ENCODE measurements around the gene WIPF2. TPM values are rescaled to one million over a fixed set of nuclear protein-coding genes. Genes with fewer than 3 reads are reported as not detected.
A peak's percentile ranks its signal among the peaks of the same experiment; 100 is the strongest.
"Not testable (repeated sequence)": the region's sequence is repeated elsewhere in the genome, so short reads cannot be mapped to it uniquely, and the experiment has no call there.

Gene WIPF2
- total RNA-seq, 2 experiments from 2014 or later = 22.0 to 27.4 TPM

DNA sequence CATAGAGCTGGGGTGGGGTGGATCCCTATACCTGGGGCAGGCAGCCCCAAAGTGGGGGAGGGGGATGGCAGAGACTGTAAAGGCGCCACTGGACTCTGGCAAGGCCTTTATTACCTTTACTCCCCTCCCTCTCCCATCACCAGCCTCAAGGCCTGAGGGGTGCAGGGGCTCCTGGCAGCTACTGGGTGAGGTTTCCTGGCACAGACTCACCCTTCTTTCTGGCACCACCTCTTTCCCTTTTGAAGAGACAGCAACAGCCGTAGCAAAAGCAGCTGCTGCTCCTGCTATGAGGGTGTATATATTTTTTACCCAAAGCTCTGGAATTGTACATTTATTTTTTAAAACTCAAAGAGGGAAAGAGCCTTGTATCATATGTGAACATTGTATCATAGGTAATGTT lies 24.3 kb upstream of the WIPF2 start:
- DNase-seq = no peak
- Mint-ChIP-seq H3K4me1 (ENCODE audit: low read depth) (peaks cover 31% of the 10 kb centered on the region), H3K27me3 (ENCODE audit: low read depth) (peaks cover 5% of the 10 kb centered on the region), H3K27ac (no peak overlapping the region), H3K4me3 (no peak overlapping the region), H3K9me3 (ENCODE audit: insufficient read depth) (no peaks in the 10 kb centered on the region), H3K36me3 (ENCODE audit: low read depth) (no peaks in the 10 kb centered on the region)
- no peak for ATAC-seq
- CTCF ChIA-PET = interaction anchor here (1.0 to 6.0 kb wide), 4 partner anchors 9 to 82 kb away, joined by 4 to 39 read pairs (median 5); partner anchors contain the start of gene WIPF2
- POLR2A ChIA-PET = interaction anchor here (0.5 to 1.5 kb wide), 6 partner anchors 11 to 276 kb away, joined by 3 to 6 read pairs (median 3); no protein-coding TSS in a partner anchor

DNA sequence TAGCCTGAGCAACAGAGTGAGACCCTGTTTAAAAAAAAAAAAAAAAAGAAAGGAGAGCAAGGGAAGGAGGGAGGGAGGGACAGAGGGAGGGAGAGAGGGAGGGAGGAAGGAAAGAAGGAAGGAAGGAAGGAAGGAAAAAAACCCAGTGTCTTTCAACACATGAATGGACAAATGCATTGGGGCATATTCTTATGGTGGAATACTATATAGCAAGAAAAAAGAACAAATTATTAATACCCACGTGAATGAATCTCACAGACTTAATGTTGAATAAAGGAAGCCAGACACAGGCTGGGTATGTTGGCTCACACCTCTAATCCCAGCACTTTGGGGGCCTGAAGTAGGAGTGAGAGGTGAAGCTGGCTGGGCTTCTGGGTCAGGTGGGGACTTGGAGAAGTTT lies 21.6 kb upstream of the WIPF2 start:
- Mint-ChIP-seq H3K36me3 (ENCODE audit: low read depth) (no peaks in the 10 kb centered on the region), H3K9me3 (ENCODE audit: insufficient read depth) (no peaks in the 10 kb centered on the region), H3K27me3 (ENCODE audit: low read depth) (no peaks in the 10 kb centered on the region), H3K27ac (no peak overlapping the region), H3K4me3 (no peak overlapping the region), H3K4me1 (ENCODE audit: low read depth) (peaks cover 21% of the 10 kb centered on the region)
- ChIA-PET POLR2A (interaction anchor here (0.9 to 3.1 kb wide), 3 partner anchors 20 to 90 kb away, joined by 3 to 11 read pairs (median 4); partner anchors contain the start of genes CDC6 and WIPF2), CTCF (interaction anchor here (0.8 to 7.9 kb wide), 7 partner anchors 11 to 184 kb away, joined by 3 to 100 read pairs (median 4); partner anchors contain the start of genes CDC6 and WIPF2)
- ATAC-seq (no peak), DNase-seq (no peak)

DNA sequence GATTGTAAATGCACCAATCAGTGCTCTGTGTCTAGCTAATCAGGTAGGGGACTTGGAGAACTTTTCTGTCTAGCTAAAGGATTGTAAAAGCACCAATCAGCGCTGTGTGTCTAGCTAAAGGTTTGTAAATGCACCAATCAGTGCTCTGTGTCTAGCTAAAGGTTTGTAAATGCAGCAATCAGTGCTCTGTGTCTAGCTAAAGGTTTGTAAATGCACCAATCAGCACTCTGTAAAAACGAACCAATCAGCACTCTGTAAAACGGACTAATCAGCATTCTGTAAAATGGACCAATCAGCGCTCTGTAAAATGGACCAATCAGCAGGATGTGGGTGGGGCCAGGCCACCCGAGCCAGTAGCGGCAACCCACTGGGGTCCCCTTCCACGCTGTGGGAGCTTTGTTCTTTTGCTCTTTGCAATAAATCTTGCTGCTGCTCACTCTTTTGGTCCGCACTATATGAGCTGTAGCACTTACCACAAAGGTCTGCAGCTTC lies 21.1 kb upstream of the WIPF2 start:
- H3K27me3 Mint-ChIP-seq (ENCODE audit: low read depth); H3K27ac Mint-ChIP-seq; H3K36me3 Mint-ChIP-seq (ENCODE audit: low read depth); H3K9me3 Mint-ChIP-seq (ENCODE audit: insufficient read depth): not testable (repeated sequence)
- peaks cover 21% of the 10 kb centered on the region for H3K4me1 Mint-ChIP-seq (ENCODE audit: low read depth)
- POLR2A ChIA-PET = interaction anchor here (0.9 to 3.1 kb wide), 4 partner anchors 20 to 90 kb away, joined by 3 to 11 read pairs (median 4); partner anchors contain the start of genes CDC6 and WIPF2
- CTCF ChIA-PET = interaction anchor here (0.8 to 7.9 kb wide), 9 partner anchors 11 to 185 kb away, joined by 3 to 100 read pairs (median 4); partner anchors contain the start of genes CDC6 and WIPF2
- ATAC-seq (peak; percentile 66), DNase-seq (peak; percentile 59)
- peak overlapping the region; percentile 58 for H3K4me3 Mint-ChIP-seq

DNA sequence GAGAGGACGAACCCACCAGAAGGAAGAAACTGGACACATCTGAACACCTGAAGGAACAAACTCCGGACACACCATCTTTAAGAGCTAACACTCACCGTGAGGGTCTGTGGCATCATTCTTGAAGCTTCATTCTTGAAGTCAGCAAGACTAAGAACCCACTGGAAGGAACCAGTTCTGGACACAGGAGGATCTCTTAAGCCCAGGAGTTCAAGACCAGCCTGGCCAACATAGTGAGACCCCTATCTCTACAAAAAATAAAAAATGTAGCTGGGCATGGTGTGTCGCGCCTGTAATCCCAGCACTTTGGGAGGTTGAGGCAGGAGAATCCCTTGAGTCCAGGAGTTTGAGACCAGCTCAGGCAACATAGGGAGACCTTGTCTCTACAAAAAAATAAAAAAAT lies 20.5 kb upstream of the WIPF2 start:
- no peak for ATAC-seq

DNA sequence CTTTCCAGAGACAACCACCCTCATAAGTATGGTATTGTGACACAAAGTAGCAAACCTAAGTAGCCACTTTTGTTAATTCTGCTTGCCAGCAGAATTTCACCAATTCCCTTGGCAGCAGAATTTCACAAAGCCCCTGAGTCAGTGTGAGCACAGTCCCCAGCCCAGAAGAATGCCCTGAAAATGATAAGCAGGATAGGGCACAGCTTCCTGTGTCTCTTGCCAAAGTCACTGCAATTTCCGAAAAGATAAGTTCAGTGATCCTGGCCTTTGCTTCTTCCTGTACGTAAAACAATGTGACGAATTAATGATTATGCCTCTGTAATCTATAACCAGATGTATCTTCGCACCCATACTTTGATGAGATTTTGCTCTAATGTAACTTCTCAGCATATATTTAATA lies 16.0 kb upstream of the WIPF2 start:
- Mint-ChIP-seq H3K9me3 (ENCODE audit: insufficient read depth) (no peaks in the 10 kb centered on the region), H3K36me3 (ENCODE audit: low read depth) (no peaks in the 10 kb centered on the region), H3K27ac (no peak overlapping the region), H3K27me3 (ENCODE audit: low read depth) (peaks cover 4% of the 10 kb centered on the region), H3K4me3 (no peak overlapping the region), H3K4me1 (ENCODE audit: low read depth) (peaks cover 9% of the 10 kb centered on the region)
- no peak for DNase-seq
- CTCF ChIA-PET = interaction anchor here (1.0 to 7.9 kb wide), 11 partner anchors 11 to 190 kb away, joined by 3 to 100 read pairs (median 6); partner anchors contain the start of genes CDC6 and WIPF2
- POLR2A ChIA-PET = interaction anchor here (0.6 to 1.0 kb wide), 2 partner anchors 15 to 51 kb away, joined by 3 read pairs; no protein-coding TSS in a partner anchor
- ATAC-seq = no peak

More for the DNA sequence above, 20.5 kb upstream of the WIPF2 start:
- ChIA-PET POLR2A (interaction anchor here (0.9 to 3.1 kb wide), 4 partner anchors 19 to 89 kb away, joined by 3 to 11 read pairs (median 4); partner anchors contain the start of genes CDC6 and WIPF2), CTCF (interaction anchor here (0.9 to 7.9 kb wide), 10 partner anchors 9 to 185 kb away, joined by 3 to 100 read pairs (median 4); partner anchors contain the start of genes CDC6 and WIPF2)
- Mint-ChIP-seq H3K36me3 (ENCODE audit: low read depth) (no peaks in the 10 kb centered on the region), H3K4me3 (peak overlapping the region; percentile 58), H3K27ac (no peak overlapping the region), H3K9me3 (ENCODE audit: insufficient read depth) (no peaks in the 10 kb centered on the region), H3K4me1 (ENCODE audit: low read depth) (peaks cover 21% of the 10 kb centered on the region), H3K27me3 (ENCODE audit: low read depth) (peaks cover 2% of the 10 kb centered on the region)
- no peak for DNase-seq

DNA sequence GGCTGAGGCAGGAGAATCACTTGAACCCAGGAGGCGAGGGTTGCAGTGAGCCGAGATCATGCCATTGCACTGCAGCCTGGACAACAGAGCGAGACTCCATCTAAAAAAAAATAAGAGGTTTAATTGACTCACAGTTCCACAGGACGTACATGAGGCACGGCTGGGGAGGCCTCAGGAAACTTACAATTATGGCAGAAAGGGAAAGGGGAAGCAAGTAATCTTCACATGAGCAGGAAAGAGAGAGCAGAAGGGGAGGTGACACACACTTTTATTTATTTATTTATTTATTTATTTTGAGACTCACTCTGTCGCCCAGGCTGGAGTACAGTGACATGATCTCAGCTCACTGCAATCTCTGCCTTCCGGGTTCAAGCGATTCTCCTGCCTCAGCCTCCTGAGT lies 12.9 kb upstream of the WIPF2 start:
- POLR2A ChIA-PET; H3K27me3 Mint-ChIP-seq (ENCODE audit: low read depth); ATAC-seq; H3K4me3 Mint-ChIP-seq; H3K4me1 Mint-ChIP-seq (ENCODE audit: low read depth); H3K27ac Mint-ChIP-seq; H3K36me3 Mint-ChIP-seq (ENCODE audit: low read depth); H3K9me3 Mint-ChIP-seq (ENCODE audit: insufficient read depth); DNase-seq: not testable (repeated sequence)
- CTCF ChIA-PET = interaction anchor here (5.3 kb wide), 1 partner anchor 14 kb away, joined by 39 read pairs; no protein-coding TSS in a partner anchor

DNA sequence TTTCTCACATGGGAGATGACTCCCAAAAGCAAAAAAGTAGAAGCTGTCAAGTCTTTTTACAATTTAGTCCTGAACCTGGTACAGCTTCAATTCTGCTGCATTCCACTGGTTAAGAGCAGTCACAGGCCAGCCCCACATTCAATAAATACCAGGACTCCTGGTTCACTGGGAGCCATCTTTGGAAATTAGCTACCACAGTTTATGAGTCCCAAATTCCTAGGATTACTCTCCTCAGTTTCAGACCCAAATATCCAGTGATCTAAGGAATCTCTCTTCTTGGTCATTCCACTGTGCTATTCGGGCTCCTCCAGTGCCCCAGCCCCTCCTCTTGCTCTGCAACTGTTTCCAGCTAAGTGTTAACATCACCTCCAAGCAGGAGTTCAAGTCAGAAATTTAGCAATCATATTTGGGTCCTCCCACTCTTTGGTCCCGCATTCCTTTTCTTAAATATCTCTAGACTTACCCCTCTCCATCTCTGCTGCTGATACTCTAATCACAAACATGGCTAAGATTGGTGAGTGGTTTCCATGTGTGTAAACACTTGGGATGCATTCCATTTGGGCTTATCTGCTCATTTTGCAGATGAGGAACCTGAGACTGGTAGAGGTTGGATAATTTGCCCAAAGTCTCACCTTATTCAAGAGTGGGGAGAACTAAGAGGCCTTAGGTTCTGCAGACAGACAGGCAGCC lies 9.6 kb upstream of the WIPF2 start:
- ChIA-PET CTCF (interaction anchor here (1.0 to 1.8 kb wide), 5 partner anchors 8 to 96 kb away, joined by 3 to 10 read pairs (median 6); partner anchors contain the start of gene WIPF2), POLR2A (no interaction called here)
- Mint-ChIP-seq H3K4me1 (ENCODE audit: low read depth) (no peaks in the 10 kb centered on the region), H3K9me3 (ENCODE audit: insufficient read depth) (no peaks in the 10 kb centered on the region), H3K27me3 (ENCODE audit: low read depth) (peaks cover 2% of the 10 kb centered on the region), H3K4me3 (no peak overlapping the region), H3K27ac (no peak overlapping the region), H3K36me3 (ENCODE audit: low read depth) (no peaks in the 10 kb centered on the region)
- no peak for ATAC-seq
- DNase-seq = no peak

DNA sequence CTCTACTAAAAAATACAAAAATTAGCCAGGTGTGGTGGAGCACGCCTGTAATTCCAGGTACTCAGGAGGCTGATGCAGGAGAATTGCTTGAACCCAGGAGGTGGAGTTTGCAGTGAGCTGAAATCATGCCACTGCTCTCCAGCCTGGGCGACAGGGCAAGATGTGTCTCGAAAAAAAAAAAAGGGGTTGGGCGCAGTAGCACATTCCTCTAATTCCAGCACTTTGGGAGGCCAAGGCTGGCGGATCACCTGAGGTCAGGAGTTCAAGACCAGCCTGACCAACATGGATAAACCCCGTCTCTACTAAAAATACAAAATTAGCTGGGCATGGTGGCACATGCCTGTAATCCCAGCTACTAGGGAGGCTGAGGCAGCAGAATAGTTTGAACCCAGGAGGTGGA lies 5.2 kb upstream of the WIPF2 start:
- H3K4me3 Mint-ChIP-seq; DNase-seq; H3K9me3 Mint-ChIP-seq (ENCODE audit: insufficient read depth); H3K27me3 Mint-ChIP-seq (ENCODE audit: low read depth); POLR2A ChIA-PET; H3K36me3 Mint-ChIP-seq (ENCODE audit: low read depth); ATAC-seq; H3K4me1 Mint-ChIP-seq (ENCODE audit: low read depth); CTCF ChIA-PET; H3K27ac Mint-ChIP-seq: not testable (repeated sequence)

DNA sequence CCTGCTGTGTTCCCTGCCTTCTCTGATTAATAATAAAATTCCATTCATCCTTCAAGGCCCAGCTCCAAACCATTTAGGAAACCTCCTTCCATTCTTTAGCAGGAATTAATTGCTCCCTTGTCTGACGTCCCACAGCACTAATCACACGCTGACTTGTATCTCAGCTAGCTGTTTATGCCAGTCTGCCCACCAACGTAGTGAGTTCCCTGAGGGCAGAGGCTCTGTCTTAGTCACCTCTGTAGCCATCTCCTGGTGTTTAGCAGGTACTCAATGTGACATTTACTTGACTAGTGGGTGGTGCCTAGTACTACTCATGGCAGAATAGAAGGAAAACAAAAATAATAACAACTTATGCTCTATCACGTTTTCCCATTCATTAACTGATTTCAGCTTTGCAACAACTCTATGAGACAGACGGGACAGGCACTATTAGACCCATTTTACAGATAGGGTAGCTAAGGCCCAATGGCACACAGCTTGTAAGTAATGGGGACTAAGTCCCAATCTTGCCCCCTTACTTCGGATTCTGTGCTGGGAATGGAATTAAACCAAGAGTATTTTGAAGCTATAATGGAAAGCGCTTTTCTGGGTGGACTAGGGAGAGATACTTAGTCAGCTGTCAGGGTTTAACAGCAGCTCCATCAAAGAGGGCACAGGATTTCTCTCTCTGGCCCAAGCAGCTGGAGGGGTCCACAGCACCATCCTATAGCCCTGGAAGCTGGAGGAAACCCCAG lies 931 bp upstream of the WIPF2 start:
- H3K36me3 Mint-ChIP-seq (ENCODE audit: low read depth) = peaks cover 3% of the 10 kb centered on the region
- DNase-seq (no peak), ATAC-seq (no peak)
- ChIA-PET CTCF (interaction anchor here (0.6 to 3.5 kb wide), 27 partner anchors 9 to 597 kb away, joined by 3 to 26 read pairs (median 5); partner anchors contain the start of gene CDC6), POLR2A (interaction anchor here (0.7 to 2.1 kb wide), 13 partner anchors 14 to 1471 kb away, joined by 3 to 19 read pairs (median 3); partner anchors contain the start of genes CDC6, EIF1, PSMD3 and RARA)
- peaks cover 22% of the 10 kb centered on the region for H3K4me1 Mint-ChIP-seq (ENCODE audit: low read depth)
- peak overlapping the region; percentile 82 for H3K4me3 Mint-ChIP-seq
- H3K27me3 Mint-ChIP-seq (ENCODE audit: low read depth) = no peaks in the 10 kb centered on the region
- H3K9me3 Mint-ChIP-seq (ENCODE audit: insufficient read depth) = no peaks in the 10 kb centered on the region
- peak overlapping the region; percentile 99 for H3K27ac Mint-ChIP-seq

DNA sequence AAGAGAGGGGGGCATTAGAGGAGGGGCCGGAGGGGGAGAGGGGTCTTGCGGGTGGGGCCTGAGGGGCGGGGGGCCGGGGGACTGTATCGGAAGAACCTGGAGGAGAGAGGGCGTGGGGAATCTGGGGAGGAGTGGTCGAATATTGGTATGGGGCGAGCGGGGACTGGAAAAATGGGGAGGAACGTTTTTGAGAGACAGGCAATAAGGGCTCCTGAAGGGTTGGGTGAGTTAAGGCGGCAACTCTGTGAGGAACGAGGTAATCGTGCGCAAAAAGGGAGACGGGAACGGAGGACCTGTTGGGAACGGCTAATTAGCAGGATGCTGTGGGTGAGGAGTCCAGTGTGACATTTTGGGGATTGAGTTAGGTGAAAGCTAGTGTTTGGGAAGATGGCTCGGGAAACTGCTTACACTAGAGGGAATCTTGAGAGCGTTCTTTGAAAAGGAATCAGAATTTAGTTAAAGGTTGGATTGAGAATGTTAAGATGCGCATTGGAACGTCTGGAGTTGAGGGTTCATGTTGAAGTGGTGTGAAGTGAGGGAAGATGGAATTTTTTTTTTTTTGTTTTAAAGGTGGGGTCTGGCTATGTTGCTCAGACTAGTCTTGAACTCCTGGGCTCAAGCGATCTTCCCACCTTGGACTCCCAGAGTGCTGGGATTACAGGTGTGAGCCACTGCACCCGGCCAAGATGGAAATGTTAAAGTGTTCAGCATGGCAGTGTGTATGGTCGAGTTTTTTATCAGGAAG lies 662 bp downstream of the WIPF2 start:
- no peaks in the 10 kb centered on the region for H3K9me3 Mint-ChIP-seq (ENCODE audit: insufficient read depth)
- DNase-seq = peak; percentile 42
- H3K4me1 Mint-ChIP-seq (ENCODE audit: low read depth) = peaks cover 27% of the 10 kb centered on the region
- CTCF ChIA-PET = interaction anchor here (0.6 to 3.5 kb wide), 19 partner anchors 10 to 181 kb away, joined by 3 to 26 read pairs (median 5); partner anchors contain the start of gene CDC6
- no peaks in the 10 kb centered on the region for H3K27me3 Mint-ChIP-seq (ENCODE audit: low read depth)
- peak overlapping the region; percentile 82 for H3K4me3 Mint-ChIP-seq
- H3K36me3 Mint-ChIP-seq (ENCODE audit: low read depth) = peaks cover 9% of the 10 kb centered on the region
- POLR2A ChIA-PET = interaction anchor here (0.6 to 2.1 kb wide), 12 partner anchors 14 to 1469 kb away, joined by 3 to 19 read pairs (median 3); partner anchors contain the start of genes CASC3, CDC6 and EIF1
- ATAC-seq = peak; percentile 13
- peak overlapping the region; percentile 68 for H3K27ac Mint-ChIP-seq

Measured in activated CD8-positive, alpha-beta T cell treated with anti-CD3 and anti-CD28 coated beads, Interleukin-2, amount 10 ng/mL, durations not matched to agents 7 days and 5 days (primary cell).